Hepatocyte (in vitro differentiated cells): Measurements from ENCODE around the gene C1orf21.

Source experiments
- CTCF ChIP-seq: fragments of 200-600 bp; sonication (generic); IDR thresholded peaks from 2 replicates; pipeline ENCODE4 v1.5.1; 2016; ENCODE audit warnings: antibody characterized with exemption, mild to moderate bottlenecking; ENCODE audit not compliant: poor library complexity
- EZH2 ChIP-seq: fragments of 200-600 bp; sonication (generic); IDR thresholded peaks from 2 replicates; pipeline ENCODE4 v1.6.1; 2016; ENCODE audit warnings: antibody characterized with exemption, mild to moderate bottlenecking, borderline replicate concordance

DNA sequence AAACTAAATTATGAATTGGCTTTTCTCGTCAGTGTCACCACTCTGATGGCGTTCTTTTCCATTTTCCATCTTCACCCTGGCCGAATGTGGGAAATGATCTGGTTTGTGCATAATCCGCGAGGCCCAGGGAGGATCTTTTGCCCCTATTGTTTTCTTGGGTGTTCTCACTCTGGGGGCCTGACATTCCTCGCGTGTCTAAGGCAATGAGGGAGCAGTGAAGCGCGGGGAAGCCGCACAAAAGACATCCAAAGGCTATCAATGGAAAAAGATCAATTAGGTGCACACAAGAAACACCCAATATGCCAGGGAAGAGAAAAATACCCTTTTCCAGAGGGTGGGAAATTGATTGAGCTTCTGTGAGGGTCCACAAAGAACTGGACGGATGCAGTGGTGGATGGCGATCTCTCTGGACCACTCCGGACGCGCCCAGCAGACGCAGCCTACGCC is 941 bp upstream of the C1orf21 start:
- no peak for TF ChIP-seq CTCF
- TF ChIP-seq EZH2: no peak
